OCI-LY7 (cell line): ENCODE measurements around the gene MYO18B. TPM values are rescaled to one million over a fixed set of nuclear protein-coding genes. Genes with fewer than 3 reads are reported as not detected.

Source experiments
- BruUV-seq: library from RNA; stranded (reverse); fragments of 400-500 nt; replicated peaks from 2 replicates; lab custom pipeline; 2021; lab: Mats Ljungman, UMichigan
- CTCF ChIA-PET: fragments of 300-600 bp; sonication (Branson Sonifier 250); formaldehyde crosslinking; loops from one replicate; lab custom pipeline; 2022; ENCODE audit warnings: antibody characterized with exemption; ENCODE audit not compliant: unreplicated experiment; lab: Charles Lee
- POLR2A ChIA-PET: fragments of 300-600 bp; sonication (Branson Sonifier 250); formaldehyde crosslinking; loops from one replicate; lab custom pipeline; 2022; ENCODE audit warnings: antibody characterized with exemption; lab: Charles Lee
- DNase-seq: peaks from one replicate; pipeline ENCODE4 v3.0.0-alpha.2; 2015; ENCODE audit warnings: low spot score
- H2AFZ ChIP-seq: fragments of 200-600 bp; sonication (generic), shearing (Covaris generic); 2 replicates; pipeline ENCODE4 v1.6.1; 2014; ENCODE audit warnings: mild to moderate bottlenecking, antibody characterized with exemption, low read length, moderate library complexity
- H3K27ac ChIP-seq: fragments of 200-600 bp; sonication (generic); 2 replicates; pipeline ENCODE4 v1.5.1; 2014; ENCODE audit warnings: mixed run types, low read depth, mild to moderate bottlenecking, moderate library complexity, low read length, inconsistent platforms; ENCODE audit not compliant: poor library complexity, severe bottlenecking
- H3K36me3 ChIP-seq: fragments of 200-600 bp; sonication (generic); 2 replicates; pipeline ENCODE4 v1.6.1; 2014; ENCODE audit warnings: mild to moderate bottlenecking, antibody characterized with exemption, low read length, moderate library complexity, mixed read lengths; ENCODE audit not compliant: insufficient read depth
- H3K4me1 ChIP-seq: fragments of 200-600 bp; sonication (generic); 2 replicates; pipeline ENCODE4 v1.5.1; 2014; ENCODE audit warnings: mild to moderate bottlenecking, low read length; ENCODE audit not compliant: insufficient read depth, poor library complexity, severe bottlenecking
- H3K4me2 ChIP-seq: fragments of 200-600 bp; sonication (generic); 2 replicates; pipeline ENCODE4 v1.6.1; 2014; ENCODE audit warnings: mild to moderate bottlenecking, low read length
- H3K4me3 ChIP-seq: fragments of 200-600 bp; sonication (generic); 2 replicates; pipeline ENCODE4 v1.5.1; 2014; ENCODE audit warnings: mild to moderate bottlenecking, low read depth, low read length; ENCODE audit not compliant: poor library complexity, severe bottlenecking
- H3K79me2 ChIP-seq: fragments of 200-600 bp; sonication (generic); 2 replicates; pipeline ENCODE4 v1.6.1; 2016; ENCODE audit warnings: low read depth, mild to moderate bottlenecking, low read length, moderate library complexity, mixed read lengths; ENCODE audit not compliant: insufficient read depth
- H3K9me2 ChIP-seq: fragments of 200-600 bp; sonication (generic); 2 replicates; pipeline ENCODE4 v1.6.1; 2016; ENCODE audit warnings: mild to moderate bottlenecking, low read length, mixed read lengths; ENCODE audit not compliant: insufficient read depth
- H3K9me3 ChIP-seq: fragments of 200-600 bp; sonication (generic); 2 replicates; pipeline ENCODE4 v1.6.1; 2014; ENCODE audit warnings: mild to moderate bottlenecking, mixed run types, low read length, mixed read lengths
- H4K20me1 ChIP-seq: fragments of 200-600 bp; sonication (generic); 2 replicates; pipeline ENCODE4 v1.6.1; 2014; ENCODE audit warnings: mild to moderate bottlenecking, antibody characterized with exemption, low read length, moderate library complexity, mixed read lengths; ENCODE audit not compliant: insufficient read depth
- CTCF ChIP-seq: fragments of 200-600 bp; sonication (generic); conservative IDR thresholded peaks from 2 replicates; pipeline ENCODE4 v1.5.1; 2014; ENCODE audit warnings: mild to moderate bottlenecking, antibody characterized with exemption, low read length, moderate library complexity, mixed read lengths
- EZH2phosphoT487 ChIP-seq: fragments of 200-600 bp; sonication (generic); IDR thresholded peaks from 2 replicates; pipeline ENCODE4 v1.6.1; 2018; ENCODE audit warnings: low read depth, borderline replicate concordance, mild to moderate bottlenecking, mixed run types, antibody characterized with exemption, low read length, moderate library complexity, mixed read lengths
- intact Hi-C: fragments of 100-400 bp; cut with micrococcal nuclease; formaldehyde crosslinking; loops from one replicate; pipeline ENCODE4 v1.10.0; 2022; ENCODE audit not compliant: unreplicated experiment
- total RNA-seq, 2 experiments: library from RNA; depleted of rRNA in 1 of 2; stranded (reverse); fragments of >200 nt in 1 of 2; shearing (Covaris generic) in 1 of 2; gene quantifications; 2 replicates each; pipeline ENCODE4 v1.2.3, GENCODE V29; 2014 to 2022

The MYO18B gene
- total RNA-seq, 2 experiments from 2014 or later: not detected

DNA sequence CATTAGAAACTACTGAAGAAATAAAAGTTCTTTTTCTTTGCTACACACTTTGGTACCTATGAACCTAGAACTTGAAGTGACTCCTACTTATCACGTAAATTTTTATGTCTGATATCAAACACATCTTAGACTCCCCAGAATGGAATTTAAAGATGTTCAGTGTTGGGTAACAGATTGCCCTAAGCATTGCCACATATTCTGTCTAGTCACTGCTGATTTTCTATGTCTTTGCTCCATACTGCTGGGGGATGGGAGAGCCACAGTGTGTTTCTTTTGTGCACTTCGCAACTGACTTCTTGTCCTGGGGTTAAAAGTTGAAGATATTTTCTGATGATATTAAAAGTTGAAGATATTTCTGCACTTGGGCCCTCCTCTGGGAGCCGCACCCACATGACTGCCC, 19.4 kb upstream of the MYO18B start:
- ChIA-PET CTCF (no interaction called here), POLR2A (no interaction called here)
- H2AFZ ChIP-seq: no peak overlapping the region
- no peaks in the 10 kb centered on the region for H3K4me1 ChIP-seq
- H3K79me2 ChIP-seq: no peaks in the 10 kb centered on the region
- no peaks in the 10 kb centered on the region for H3K9me3 ChIP-seq
- no peaks in the 10 kb centered on the region for H3K9me2 ChIP-seq
- intact Hi-C loops: no loop called here
- H4K20me1 ChIP-seq: no peaks in the 10 kb centered on the region
- H3K4me2 ChIP-seq: no peak overlapping the region
- no TSS peak for BruUV-seq
- TF ChIP-seq EZH2phosphoT487: no peak
- TF ChIP-seq CTCF: no peak
- no peak overlapping the region for H3K27ac ChIP-seq
- DNase-seq: no peak
- H3K36me3 ChIP-seq: no peaks in the 10 kb centered on the region
- no peak overlapping the region for H3K4me3 ChIP-seq

GRCh38 chr22:25726241-25726640, 15.7 kb upstream of the MYO18B start:
- intact Hi-C loops: no loop called here
- no peak for DNase-seq
- no peaks in the 10 kb centered on the region for H3K4me1 ChIP-seq
- no peaks in the 10 kb centered on the region for H3K9me2 ChIP-seq
- TF ChIP-seq CTCF: no peak
- no peak for TF ChIP-seq EZH2phosphoT487
- H3K9me3 ChIP-seq: no peaks in the 10 kb centered on the region
- no peaks in the 10 kb centered on the region for H3K79me2 ChIP-seq
- no TSS peak for BruUV-seq
- no peak overlapping the region for H3K27ac ChIP-seq
- H3K4me2 ChIP-seq: no peak overlapping the region
- H4K20me1 ChIP-seq: no peaks in the 10 kb centered on the region
- ChIA-PET CTCF (no interaction called here), POLR2A (no interaction called here)
- H3K36me3 ChIP-seq: no peaks in the 10 kb centered on the region
- H3K4me3 ChIP-seq: no peak overlapping the region
- H2AFZ ChIP-seq: no peak overlapping the region

- no peaks in the 10 kb centered on the region for H4K20me1 ChIP-seq
- no peak for DNase-seq
- no peaks in the 10 kb centered on the region for H3K79me2 ChIP-seq
- POLR2A ChIA-PET: no interaction called here
- CTCF ChIA-PET: no interaction called here
- no peak overlapping the region for H2AFZ ChIP-seq
- H3K4me2 ChIP-seq: no peak overlapping the region
- H3K27ac ChIP-seq: no peak overlapping the region
- no peaks in the 10 kb centered on the region for H3K9me2 ChIP-seq
- no TSS peak for BruUV-seq
- H3K36me3 ChIP-seq: no peaks in the 10 kb centered on the region
- no peak overlapping the region for H3K4me3 ChIP-seq
- no peaks in the 10 kb centered on the region for H3K9me3 ChIP-seq
- H3K4me1 ChIP-seq: no peaks in the 10 kb centered on the region
- TF ChIP-seq EZH2phosphoT487 (no peak), CTCF (no peak)
- intact Hi-C loops: no loop called here
Measured at GRCh38 chr22:25728071-25728470, 13.9 kb upstream of the MYO18B start.
